ENCODE results near the gene SMIM38.
"Not testable (repeated sequence)": the region's sequence is repeated elsewhere in the genome, so short reads cannot be mapped to it uniquely, and the experiment has no call there.

The SMIM38 gene

GRCh38 chr11:69122630-69123431 lies 32.9 kb upstream of the SMIM38 start:
- DNase-seq: no peak

GRCh38 chr11:69123593-69124545 lies 31.9 kb upstream of the SMIM38 start:
- no peak for DNase-seq

- no peak for DNase-seq
Measured at GRCh38 chr11:69125861-69126260, 29.9 kb upstream of the SMIM38 start.

- no peak for DNase-seq
Measured at GRCh38 chr11:69126286-69126685, 29.4 kb upstream of the SMIM38 start.

- DNase-seq: peak; percentile 81
Measured at GRCh38 chr11:69127081-69127850, 28.5 kb upstream of the SMIM38 start.

- no peak for DNase-seq
Measured at GRCh38 chr11:69127884-69128283, 27.9 kb upstream of the SMIM38 start.

GRCh38 chr11:69129053-69129452 lies 26.7 kb upstream of the SMIM38 start:
- DNase-seq: no peak

- no peak for DNase-seq
Measured at GRCh38 chr11:69129647-69130046, 26.1 kb upstream of the SMIM38 start.

- DNase-seq: no peak
Measured at GRCh38 chr11:69130654-69131053, 25.1 kb upstream of the SMIM38 start.

GRCh38 chr11:69131121-69131566 lies 24.6 kb upstream of the SMIM38 start:
- no peak for DNase-seq

GRCh38 chr11:69131644-69132300 lies 24.0 kb upstream of the SMIM38 start:
- peak; percentile 72 for DNase-seq

GRCh38 chr11:69132301-69132670 lies 23.4 kb upstream of the SMIM38 start:
- DNase-seq: no peak

GRCh38 chr11:69133251-69133650 lies 22.5 kb upstream of the SMIM38 start:
- DNase-seq: no peak

GRCh38 chr11:69134182-69134581 lies 21.6 kb upstream of the SMIM38 start:
- not testable (repeated sequence) for DNase-seq

GRCh38 chr11:69134957-69135356 lies 20.8 kb upstream of the SMIM38 start:
- DNase-seq: no peak

- DNase-seq: peak; percentile 5
Measured at GRCh38 chr11:69135420-69136363, 20.0 kb upstream of the SMIM38 start.

GRCh38 chr11:69136471-69136870 lies 19.3 kb upstream of the SMIM38 start:
- peak; percentile 7 for DNase-seq

- DNase-seq: peak; percentile 4
Measured at GRCh38 chr11:69137151-69137844, 18.4 kb upstream of the SMIM38 start.

GRCh38 chr11:69138265-69138664 lies 17.5 kb upstream of the SMIM38 start:
- no peak for DNase-seq

GRCh38 chr11:69140161-69140560 lies 15.6 kb upstream of the SMIM38 start:
- not testable (repeated sequence) for DNase-seq

GRCh38 chr11:69140635-69141034 lies 15.1 kb upstream of the SMIM38 start:
- DNase-seq: no peak

All from right hindlimb (tissue), 1 donor.